Activated T-helper 17 cell treated with anti-CD3 and anti-CD28 coated beads, Interleukin-2, amount 50 U/mL, for 72 hours (primary cell): ENCODE measurements around the gene PDZD2. TPM values are rescaled to one million over a fixed set of nuclear protein-coding genes. Genes with fewer than 3 reads are reported as not detected.
"Not testable (repeated sequence)": the region's sequence is repeated elsewhere in the genome, so short reads cannot be mapped to it uniquely, and the experiment has no call there.

Source experiments
- ATAC-seq: fragments of 150-1000 bp; cut with Tn5 transposase; replicated peaks from 2 replicates; pipeline ENCODE4 v1.10.0; 2021; ENCODE audit warnings: mild to moderate bottlenecking, moderate library complexity
- H3K27ac Mint-ChIP-seq: one replicate; pipeline ENCODE4 v1.8.0; 2022; ENCODE audit warnings: mixed read lengths
- H3K27me3 Mint-ChIP-seq: one replicate; pipeline ENCODE4 v1.8.0; 2022; ENCODE audit warnings: mixed read lengths
- H3K36me3 Mint-ChIP-seq: one replicate; pipeline ENCODE4 v1.8.0; 2022; ENCODE audit warnings: low read depth, mild to moderate bottlenecking, mixed read lengths
- H3K4me1 Mint-ChIP-seq: one replicate; pipeline ENCODE4 v1.8.0; 2022; ENCODE audit warnings: mixed read lengths
- H3K4me3 Mint-ChIP-seq: one replicate; pipeline ENCODE4 v1.8.0; 2022; ENCODE audit warnings: mild to moderate bottlenecking, mixed read lengths
- H3K9me3 Mint-ChIP-seq: one replicate; pipeline ENCODE4 v1.8.0; 2022; ENCODE audit warnings: mixed read lengths
- total RNA-seq, 2 donors: library from RNA; stranded (reverse); gene quantifications; one replicate each; pipeline ENCODE4 v1.2.3, GENCODE V29; 2022

Gene PDZD2
- total RNA-seq, 2 donors from 2014 or later = 0.53 TPM; not detected in 1

DNA sequence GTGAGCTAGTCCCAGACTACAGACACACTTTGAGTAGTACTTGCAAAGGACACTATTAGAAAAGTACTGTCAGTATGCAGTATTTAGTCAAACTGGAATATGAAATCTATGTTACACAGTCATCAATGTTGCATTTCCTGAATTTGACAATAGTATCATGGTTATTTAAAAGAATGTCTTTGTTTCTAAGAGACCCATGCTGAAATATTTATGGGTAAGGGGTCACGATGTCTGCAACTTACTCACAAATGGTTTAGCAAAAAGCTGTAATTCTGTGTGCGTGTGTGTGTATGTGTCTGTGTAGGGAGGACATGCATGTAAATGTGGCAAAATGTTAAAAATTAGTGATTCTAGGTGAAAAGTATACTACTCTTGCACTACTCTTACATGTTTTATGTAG, 429.6 kb downstream of the PDZD2 start:
- Mint-ChIP-seq H3K27me3 (no peaks in the 10 kb centered on the region), H3K27ac (no peak overlapping the region), H3K4me1 (no peaks in the 10 kb centered on the region), H3K9me3 (no peaks in the 10 kb centered on the region), H3K36me3 (no peaks in the 10 kb centered on the region), H3K4me3 (no peak overlapping the region)
- ATAC-seq = no peak

DNA sequence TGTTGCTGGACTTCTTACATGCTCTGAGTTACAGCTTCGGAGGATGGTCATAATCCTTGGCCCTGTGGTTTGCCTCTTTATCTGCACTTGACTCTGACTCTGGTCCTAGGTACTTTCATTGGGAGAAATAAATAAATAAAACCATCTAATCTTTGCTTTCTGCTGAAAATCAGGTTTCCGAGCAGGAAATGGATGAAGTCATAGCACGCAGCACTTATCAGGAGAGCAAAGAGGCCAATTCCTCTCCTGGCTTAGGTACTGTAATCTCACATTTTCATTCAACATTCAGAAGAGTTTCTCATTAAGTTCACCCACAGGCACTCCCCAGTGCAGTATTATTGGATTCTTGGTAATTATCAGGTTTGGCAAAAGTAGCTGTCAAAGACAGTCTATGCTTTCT, 430.5 kb downstream of the PDZD2 start:
- no peaks in the 10 kb centered on the region for H3K27me3 Mint-ChIP-seq
- no peaks in the 10 kb centered on the region for H3K4me1 Mint-ChIP-seq
- no peak overlapping the region for H3K4me3 Mint-ChIP-seq
- H3K27ac Mint-ChIP-seq = no peak overlapping the region
- ATAC-seq = no peak
- no peaks in the 10 kb centered on the region for H3K36me3 Mint-ChIP-seq
- H3K9me3 Mint-ChIP-seq = no peaks in the 10 kb centered on the region

DNA sequence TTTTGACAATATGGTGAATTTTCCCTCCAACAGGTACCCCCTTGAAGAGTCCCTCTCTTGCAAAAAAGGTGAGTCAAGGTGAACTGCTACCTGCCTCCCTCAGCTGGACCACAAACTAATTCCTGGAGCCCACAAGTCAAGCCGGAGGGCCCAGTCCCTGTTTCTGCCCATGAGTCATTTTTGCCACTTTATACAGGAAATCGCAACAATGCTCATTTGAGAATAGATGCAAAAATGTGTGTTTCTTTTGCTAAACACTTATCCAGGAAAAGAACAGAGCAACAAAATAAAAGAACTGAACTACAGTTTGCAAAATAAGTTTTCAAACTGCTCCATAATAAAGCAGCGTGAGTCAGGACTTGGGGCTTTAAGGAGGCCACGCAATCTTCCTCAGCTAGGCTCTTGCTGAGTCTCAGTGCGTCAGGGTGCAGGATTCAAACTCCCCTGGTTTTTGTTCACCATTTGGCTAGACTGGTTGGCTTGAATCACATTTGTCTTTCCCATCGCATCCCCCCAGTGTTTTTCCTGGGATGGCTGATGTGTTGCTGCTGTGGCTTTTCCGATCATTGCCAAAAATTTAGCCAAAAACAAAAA, 432.5 kb downstream of the PDZD2 start:
- Mint-ChIP-seq H3K36me3 (no peaks in the 10 kb centered on the region), H3K27me3 (no peaks in the 10 kb centered on the region), H3K4me3 (no peak overlapping the region), H3K9me3 (no peaks in the 10 kb centered on the region), H3K4me1 (no peaks in the 10 kb centered on the region), H3K27ac (peak overlapping the region; percentile 22)
- no peak for ATAC-seq

DNA sequence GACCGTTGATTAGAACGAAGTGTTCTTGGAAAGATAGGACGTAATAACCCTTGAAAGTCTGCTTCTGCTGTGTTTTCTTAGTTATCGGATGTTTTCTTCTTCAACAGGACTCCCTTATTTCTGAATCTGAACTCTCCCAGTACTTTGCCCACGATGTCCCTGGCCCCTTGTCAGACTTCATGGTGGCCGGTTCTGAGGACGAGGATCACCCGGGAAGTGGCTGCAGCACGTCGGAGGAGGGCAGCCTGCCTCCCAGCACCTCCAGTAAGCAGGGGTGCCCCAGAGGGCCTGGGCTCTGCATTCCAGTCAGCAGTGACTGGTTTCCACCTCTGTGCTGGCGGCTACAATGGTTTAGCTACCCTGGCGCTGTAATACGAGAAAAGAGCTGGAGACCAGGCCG, 433.1 kb downstream of the PDZD2 start:
- no peaks in the 10 kb centered on the region for H3K36me3 Mint-ChIP-seq
- ATAC-seq = no peak
- no peak overlapping the region for H3K4me3 Mint-ChIP-seq
- no peaks in the 10 kb centered on the region for H3K9me3 Mint-ChIP-seq
- no peaks in the 10 kb centered on the region for H3K27me3 Mint-ChIP-seq
- no peaks in the 10 kb centered on the region for H3K4me1 Mint-ChIP-seq
- peak overlapping the region; percentile 22 for H3K27ac Mint-ChIP-seq

DNA sequence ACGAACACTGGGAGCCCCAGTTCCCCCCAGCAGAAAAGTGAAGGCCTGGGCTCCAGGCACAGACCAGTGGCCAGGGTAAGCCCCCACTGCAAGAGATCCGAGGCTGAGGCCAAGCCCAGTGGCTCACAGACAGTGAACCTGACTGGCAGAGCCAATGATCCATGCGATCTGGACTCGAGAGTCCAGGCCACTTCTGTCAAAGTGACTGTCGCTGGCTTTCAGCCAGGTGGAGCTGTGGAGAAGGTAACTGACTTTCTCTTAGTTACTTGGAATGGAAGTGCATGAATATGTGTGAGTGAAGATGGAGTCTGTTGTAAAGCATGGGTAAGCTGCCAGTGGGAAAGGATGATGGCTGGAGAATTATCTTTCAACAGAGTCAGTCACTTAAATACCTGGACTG, 435.5 kb downstream of the PDZD2 start:
- Mint-ChIP-seq H3K27me3 (no peaks in the 10 kb centered on the region), H3K27ac (no peak overlapping the region), H3K4me3 (no peak overlapping the region), H3K4me1 (no peaks in the 10 kb centered on the region), H3K9me3 (no peaks in the 10 kb centered on the region), H3K36me3 (no peaks in the 10 kb centered on the region)
- ATAC-seq = no peak

DNA sequence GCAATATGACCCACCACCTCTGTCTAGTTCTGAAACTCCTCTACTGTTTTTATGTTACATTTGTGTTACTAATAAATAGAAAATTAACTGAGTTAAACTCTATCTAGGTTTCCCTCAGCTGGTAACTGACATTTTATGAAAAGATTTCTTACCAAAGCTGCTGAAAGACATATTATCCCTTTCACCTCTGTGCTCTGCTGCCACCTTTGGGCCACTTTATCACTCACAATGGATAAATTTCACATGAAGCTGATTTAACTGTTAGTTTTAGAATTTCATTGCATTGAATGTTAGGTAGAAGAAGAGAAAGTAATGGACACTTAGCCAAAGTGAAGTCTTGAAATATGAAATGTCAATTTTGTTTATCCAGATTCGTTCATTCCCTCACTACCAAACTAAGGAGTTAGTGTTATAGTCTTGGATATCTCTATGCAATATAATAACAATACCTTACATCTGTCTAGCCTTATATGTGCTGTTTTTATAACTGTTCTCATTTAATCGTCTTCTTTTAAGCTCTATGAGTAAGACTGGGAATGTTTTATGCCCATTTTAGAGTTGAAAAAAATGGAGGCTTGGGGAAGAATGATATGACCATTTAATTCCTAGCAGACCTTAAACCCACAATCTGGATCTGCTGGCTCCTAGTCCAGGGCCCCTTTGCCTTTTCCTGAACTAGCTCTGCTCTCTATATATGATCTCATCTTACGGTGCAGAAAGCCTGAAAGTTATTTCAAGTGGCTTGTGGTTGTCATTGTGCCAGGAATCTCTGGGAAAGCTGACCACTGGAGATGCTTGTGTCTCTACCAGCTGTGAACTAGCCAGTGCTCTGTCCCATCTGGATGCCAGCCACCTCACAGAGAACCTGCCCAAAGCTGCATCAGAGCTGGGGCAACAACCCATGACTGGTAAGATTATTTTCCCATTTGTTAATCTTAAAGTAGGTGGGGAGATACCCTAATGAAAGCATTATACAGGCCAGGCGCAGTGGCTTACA, 438.1 kb downstream of the PDZD2 start:
- Mint-ChIP-seq H3K9me3 (no peaks in the 10 kb centered on the region), H3K27me3 (no peaks in the 10 kb centered on the region), H3K27ac (no peak overlapping the region), H3K4me3 (no peak overlapping the region), H3K4me1 (no peaks in the 10 kb centered on the region), H3K36me3 (no peaks in the 10 kb centered on the region)
- no peak for ATAC-seq

DNA sequence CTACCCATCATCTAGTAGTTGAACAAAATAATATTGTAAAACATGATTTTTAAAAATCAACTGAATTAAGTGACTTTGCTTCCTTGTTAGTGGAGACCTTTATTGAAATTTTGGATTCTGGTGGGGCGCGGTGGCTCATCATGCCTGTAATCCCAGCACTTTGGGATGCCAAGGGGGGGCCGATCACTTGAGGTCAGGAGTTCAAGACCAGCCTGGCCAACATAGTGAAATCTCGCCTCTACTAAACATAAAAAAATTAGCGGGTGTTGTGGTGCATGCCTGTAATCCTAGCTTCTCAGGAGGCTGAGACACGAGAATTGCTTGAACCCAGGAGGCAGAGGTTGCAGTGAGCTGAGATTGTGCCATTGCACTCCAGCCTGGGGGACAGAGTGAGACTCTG, 439.9 kb downstream of the PDZD2 start:
- H3K27ac Mint-ChIP-seq, H3K9me3 Mint-ChIP-seq, H3K4me3 Mint-ChIP-seq, ATAC-seq, H3K4me1 Mint-ChIP-seq, H3K36me3 Mint-ChIP-seq, H3K27me3 Mint-ChIP-seq: not testable (repeated sequence)

DNA sequence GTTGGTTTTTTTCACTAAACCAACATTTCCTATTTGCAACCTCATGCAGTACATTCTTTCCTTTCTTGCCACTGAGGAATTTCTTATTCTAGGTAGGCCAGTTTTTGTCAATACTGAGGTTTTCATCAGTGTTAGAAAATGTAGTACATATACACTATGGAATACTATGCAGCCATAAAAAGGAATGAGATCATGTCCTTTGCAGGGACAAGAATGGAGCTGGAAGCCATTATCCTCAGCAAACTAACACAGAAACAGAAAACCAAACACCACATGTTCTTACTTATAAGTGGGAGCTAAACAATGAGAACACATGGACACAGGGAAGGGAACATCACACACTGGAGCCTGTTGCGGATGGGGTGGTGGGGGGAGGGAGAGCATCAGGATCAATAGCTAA, 441.6 kb downstream of the PDZD2 start:
- not testable (repeated sequence) for ATAC-seq, H3K27ac Mint-ChIP-seq, H3K9me3 Mint-ChIP-seq, H3K36me3 Mint-ChIP-seq, H3K27me3 Mint-ChIP-seq, H3K4me3 Mint-ChIP-seq, H3K4me1 Mint-ChIP-seq

DNA sequence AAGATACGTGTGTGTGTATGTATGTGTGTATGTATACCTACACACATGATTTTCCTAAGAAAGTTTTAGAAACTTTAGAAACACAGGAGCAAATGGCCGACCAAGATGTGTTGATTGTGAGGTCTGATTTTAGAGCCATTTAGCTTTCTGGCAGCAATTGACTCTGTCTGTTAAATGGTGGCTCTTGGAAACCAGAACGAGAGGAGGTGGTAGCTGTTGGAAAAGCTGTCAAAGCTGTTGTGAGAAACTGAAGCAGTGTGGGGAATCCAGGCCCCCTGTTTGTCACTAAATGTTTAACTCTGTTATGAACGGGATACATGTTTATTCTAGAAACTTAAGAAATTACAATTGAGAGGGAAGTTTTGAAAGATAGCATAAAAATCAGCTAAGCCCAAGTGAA, 443.8 kb downstream of the PDZD2 start:
- ATAC-seq = no peak
- H3K4me1 Mint-ChIP-seq = no peaks in the 10 kb centered on the region
- no peaks in the 10 kb centered on the region for H3K36me3 Mint-ChIP-seq
- no peaks in the 10 kb centered on the region for H3K27me3 Mint-ChIP-seq
- no peaks in the 10 kb centered on the region for H3K9me3 Mint-ChIP-seq
- H3K4me3 Mint-ChIP-seq = no peak overlapping the region
- no peak overlapping the region for H3K27ac Mint-ChIP-seq

DNA sequence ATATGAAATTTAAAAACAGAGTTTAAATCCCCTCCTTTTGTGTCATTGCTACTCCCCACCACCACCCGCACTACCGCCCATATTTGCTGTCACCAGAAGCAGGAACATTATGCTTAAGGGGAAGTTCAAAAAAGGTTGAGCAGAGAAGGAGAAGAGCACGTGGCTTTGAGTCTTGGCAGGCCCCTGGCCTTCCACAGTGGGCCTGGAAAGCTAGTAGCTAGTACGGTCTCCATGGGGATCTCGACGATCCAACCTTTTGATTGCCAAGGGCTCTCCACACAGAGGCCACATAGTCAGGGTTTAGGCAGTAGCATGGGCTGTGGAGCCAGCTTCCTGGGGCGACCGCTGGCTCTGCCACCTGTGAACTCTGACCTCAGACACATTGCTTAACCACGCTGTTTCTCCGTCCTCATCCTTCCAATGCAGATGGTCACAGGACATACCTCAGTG, 445.1 kb downstream of the PDZD2 start:
- Mint-ChIP-seq H3K9me3 (no peaks in the 10 kb centered on the region), H3K36me3 (no peaks in the 10 kb centered on the region), H3K27ac (no peak overlapping the region), H3K4me1 (no peaks in the 10 kb centered on the region), H3K27me3 (no peaks in the 10 kb centered on the region), H3K4me3 (no peak overlapping the region)
- no peak for ATAC-seq

DNA sequence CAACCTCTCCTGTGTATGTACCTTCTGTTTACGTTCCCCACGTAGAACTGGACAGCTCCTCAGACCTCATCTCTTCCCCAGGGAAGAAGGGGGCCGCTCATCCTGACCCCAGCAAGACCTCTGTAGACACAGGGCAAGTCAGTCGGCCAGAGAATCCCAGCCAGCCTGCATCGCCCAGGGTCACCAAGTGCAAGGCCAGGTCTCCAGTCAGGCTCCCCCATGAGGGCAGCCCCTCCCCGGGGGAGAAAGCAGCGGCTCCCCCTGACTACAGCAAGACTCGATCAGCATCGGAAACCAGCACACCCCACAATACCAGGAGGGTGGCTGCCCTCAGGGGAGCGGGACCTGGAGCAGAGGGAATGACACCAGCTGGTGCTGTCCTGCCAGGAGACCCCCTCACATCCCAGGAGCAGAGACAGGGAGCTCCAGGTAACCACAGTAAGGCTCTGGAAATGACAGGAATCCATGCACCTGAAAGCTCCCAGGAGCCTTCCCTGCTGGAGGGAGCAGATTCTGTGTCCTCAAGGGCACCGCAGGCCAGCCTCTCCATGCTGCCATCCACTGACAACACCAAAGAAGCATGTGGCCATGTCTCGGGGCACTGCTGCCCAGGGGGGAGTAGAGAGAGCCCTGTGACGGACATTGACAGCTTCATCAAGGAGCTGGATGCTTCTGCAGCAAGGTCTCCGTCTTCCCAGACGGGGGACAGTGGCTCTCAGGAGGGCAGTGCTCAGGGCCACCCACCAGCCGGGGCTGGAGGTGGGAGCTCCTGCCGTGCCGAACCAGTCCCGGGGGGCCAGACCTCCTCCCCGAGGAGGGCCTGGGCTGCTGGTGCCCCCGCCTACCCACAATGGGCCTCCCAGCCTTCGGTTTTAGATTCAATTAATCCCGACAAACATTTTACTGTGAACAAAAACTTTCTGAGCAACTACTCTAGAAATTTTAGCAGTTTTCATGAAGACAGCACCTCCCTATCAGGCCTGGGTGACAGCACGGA, 448.5 kb downstream of the PDZD2 start:
- Mint-ChIP-seq H3K9me3 (no peaks in the 10 kb centered on the region), H3K4me1 (no peaks in the 10 kb centered on the region), H3K27ac (no peak overlapping the region), H3K4me3 (no peak overlapping the region), H3K36me3 (no peaks in the 10 kb centered on the region), H3K27me3 (no peaks in the 10 kb centered on the region)
- no peak for ATAC-seq

DNA sequence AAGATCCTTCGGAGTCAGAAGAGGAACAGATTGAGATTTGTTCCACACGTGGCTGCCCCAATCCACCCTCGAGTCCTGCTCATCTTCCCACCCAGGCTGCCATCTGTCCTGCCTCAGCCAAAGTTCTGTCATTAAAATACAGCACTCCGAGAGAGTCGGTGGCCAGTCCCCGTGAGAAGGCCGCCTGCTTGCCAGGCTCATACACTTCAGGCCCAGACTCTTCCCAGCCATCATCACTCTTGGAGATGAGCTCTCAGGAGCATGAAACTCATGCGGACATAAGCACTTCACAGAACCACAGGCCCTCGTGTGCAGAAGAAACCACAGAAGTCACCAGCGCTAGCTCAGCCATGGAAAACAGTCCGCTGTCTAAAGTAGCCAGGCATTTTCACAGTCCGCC, 449.3 kb downstream of the PDZD2 start:
- no peaks in the 10 kb centered on the region for H3K27me3 Mint-ChIP-seq
- no peak for ATAC-seq
- no peaks in the 10 kb centered on the region for H3K9me3 Mint-ChIP-seq
- H3K27ac Mint-ChIP-seq = no peak overlapping the region
- no peak overlapping the region for H3K4me3 Mint-ChIP-seq
- H3K4me1 Mint-ChIP-seq = no peaks in the 10 kb centered on the region
- H3K36me3 Mint-ChIP-seq = no peaks in the 10 kb centered on the region

DNA sequence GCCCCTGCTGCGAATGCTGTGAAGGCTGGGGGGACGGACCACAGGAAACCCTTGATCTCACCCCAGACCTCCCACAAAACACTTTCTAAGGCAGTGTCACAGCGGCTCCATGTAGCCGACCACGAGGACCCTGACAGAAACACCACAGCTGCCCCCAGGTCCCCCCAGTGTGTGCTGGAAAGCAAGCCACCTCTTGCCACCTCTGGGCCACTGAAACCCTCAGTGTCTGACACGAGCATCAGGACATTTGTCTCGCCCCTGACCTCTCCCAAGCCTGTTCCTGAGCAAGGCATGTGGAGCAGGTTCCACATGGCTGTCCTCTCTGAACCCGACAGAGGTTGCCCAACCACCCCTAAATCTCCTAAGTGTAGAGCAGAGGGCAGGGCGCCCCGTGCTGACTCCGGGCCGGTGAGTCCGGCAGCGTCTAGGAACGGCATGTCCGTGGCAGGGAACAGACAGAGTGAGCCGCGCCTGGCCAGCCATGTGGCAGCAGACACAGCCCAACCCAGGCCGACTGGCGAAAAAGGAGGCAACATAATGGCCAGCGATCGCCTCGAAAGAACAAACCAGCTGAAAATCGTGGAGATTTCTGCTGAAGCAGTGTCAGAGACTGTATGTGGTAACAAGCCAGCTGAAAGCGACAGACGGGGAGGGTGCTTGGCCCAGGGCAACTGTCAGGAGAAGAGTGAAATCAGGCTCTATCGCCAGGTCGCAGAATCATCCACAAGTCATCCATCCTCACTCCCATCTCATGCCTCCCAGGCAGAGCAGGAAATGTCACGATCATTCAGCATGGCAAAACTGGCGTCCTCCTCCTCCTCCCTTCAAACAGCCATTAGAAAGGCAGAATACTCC, 450.4 kb downstream of the PDZD2 start:
- Mint-ChIP-seq H3K4me3 (no peak overlapping the region), H3K9me3 (no peaks in the 10 kb centered on the region), H3K27me3 (no peaks in the 10 kb centered on the region), H3K36me3 (no peaks in the 10 kb centered on the region), H3K4me1 (no peaks in the 10 kb centered on the region), H3K27ac (no peak overlapping the region)
- ATAC-seq = no peak
